GM12865 (cell line): ENCODE measurements around the gene SFMBT2.

Source experiments
- DNase-seq: peaks from one replicate; pipeline ENCODE4 v3.0.0; 2010; ENCODE audit warnings: low read depth
- H3K4me3 ChIP-seq: 2 replicates; pipeline ENCODE4 v1.5.1; 2011; ENCODE audit warnings: mild to moderate bottlenecking, low read depth, low read length, control low read depth
- TF ChIP-seq, protein P1 (sequence below): IDR thresholded peaks from 2 replicates; pipeline ENCODE4 v1.5.1; 2011; ENCODE audit warnings: low read length, control low read depth, low read depth, inconsistent platforms; ENCODE audit not compliant: insufficient read depth; ENCODE audit errors: missing control alignments

The SFMBT2 gene

GRCh38 chr10:7277432-7277831, 133.4 kb downstream of the SFMBT2 start:
- no peak for DNase-seq
- H3K4me3 ChIP-seq, result no peak overlapping the region
- TF ChIP-seq, protein P1, sequence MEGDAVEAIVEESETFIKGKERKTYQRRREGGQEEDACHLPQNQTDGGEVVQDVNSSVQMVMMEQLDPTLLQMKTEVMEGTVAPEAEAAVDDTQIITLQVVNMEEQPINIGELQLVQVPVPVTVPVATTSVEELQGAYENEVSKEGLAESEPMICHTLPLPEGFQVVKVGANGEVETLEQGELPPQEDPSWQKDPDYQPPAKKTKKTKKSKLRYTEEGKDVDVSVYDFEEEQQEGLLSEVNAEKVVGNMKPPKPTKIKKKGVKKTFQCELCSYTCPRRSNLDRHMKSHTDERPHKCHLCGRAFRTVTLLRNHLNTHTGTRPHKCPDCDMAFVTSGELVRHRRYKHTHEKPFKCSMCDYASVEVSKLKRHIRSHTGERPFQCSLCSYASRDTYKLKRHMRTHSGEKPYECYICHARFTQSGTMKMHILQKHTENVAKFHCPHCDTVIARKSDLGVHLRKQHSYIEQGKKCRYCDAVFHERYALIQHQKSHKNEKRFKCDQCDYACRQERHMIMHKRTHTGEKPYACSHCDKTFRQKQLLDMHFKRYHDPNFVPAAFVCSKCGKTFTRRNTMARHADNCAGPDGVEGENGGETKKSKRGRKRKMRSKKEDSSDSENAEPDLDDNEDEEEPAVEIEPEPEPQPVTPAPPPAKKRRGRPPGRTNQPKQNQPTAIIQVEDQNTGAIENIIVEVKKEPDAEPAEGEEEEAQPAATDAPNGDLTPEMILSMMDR, result no peak

DNA sequence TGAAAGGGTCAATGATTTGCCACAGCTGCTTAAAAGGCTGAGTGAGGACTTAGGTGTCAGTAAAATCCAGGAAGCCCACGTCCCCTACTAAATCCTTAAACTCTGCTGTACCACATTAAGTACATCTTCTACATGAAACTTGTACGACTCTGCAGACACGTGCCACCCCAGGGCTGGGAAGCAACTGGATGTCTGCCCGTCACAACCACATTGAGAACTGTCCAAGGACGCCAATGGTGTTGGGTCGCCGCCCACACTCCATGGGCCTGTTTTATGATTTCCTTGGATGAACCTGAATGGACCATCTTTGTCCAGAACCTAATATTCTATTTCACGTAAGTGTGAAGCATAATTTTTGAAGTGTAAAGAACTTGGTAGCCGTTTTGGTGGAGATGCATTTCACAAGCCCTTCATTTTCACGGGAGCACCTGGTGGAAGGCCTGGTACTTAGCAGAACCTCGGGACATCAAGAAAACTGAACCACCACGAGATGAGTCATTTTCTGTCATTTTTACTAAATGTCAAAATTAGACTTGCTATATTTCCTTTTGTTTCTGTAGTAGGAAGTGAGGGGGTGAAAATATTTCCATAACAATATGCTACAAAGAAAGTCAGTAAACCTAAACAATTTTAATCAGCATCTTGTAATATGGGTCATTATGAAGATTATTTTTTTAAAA, 134.9 kb downstream of the SFMBT2 start:
- no peak for DNase-seq
- no peak overlapping the region for H3K4me3 ChIP-seq
- TF ChIP-seq, protein P1, result no peak

DNA sequence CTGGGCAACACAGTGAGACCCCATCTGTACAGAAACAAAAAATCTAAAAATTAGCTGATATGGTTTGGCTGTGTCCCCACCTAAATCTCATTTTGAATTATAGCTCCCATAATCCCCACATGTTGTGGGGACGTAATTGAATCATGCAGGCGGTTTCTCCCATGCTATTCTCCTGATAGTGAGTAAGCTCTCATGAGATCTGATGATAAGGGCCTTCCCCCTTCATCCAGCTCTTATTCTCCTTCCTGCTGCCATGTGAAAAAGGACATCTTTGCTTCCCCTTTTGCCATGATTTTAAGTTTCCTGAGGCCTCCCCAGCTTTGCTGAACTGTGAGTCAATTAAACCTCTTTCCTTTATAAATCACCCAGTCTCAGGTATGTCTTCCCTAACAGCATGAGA, 136.5 kb downstream of the SFMBT2 start:
- no peak for DNase-seq
- TF ChIP-seq, protein P1, result no peak
- H3K4me3 ChIP-seq, result no peak overlapping the region

GRCh38 chr10:7272008-7272407, 138.8 kb downstream of the SFMBT2 start:
- TF ChIP-seq, protein P1, result no peak
- DNase-seq, result no peak
- no peak overlapping the region for H3K4me3 ChIP-seq

DNA sequence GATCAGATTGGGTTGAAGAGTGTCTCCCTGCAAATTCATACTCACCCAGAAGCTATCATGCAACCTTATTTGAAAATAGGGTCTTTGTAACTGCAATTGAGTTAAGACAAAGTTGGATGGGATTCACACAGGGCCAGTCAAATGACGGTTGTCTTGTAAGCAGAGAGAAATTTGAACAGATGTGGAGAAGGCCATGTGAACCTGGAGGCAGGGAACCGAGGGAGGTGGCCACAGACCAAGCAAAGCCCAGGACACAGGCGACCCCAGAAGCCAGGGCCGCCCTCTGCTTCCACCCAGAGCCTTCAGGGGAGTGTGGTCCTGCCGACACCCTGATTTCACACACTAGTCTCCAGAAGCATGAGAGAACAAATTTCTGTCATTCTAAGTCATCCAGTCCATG, 140.8 kb downstream of the SFMBT2 start:
- DNase-seq, result no peak
- no peak overlapping the region for H3K4me3 ChIP-seq
- TF ChIP-seq, protein P1, result no peak

- TF ChIP-seq, protein P1, result no peak
- no peak for DNase-seq
- H3K4me3 ChIP-seq, result no peak overlapping the region
Measured at GRCh38 chr10:7267142-7267541, 143.7 kb downstream of the SFMBT2 start.
